HFF-Myc (cell line): Measurements from ENCODE around the gene SPACA5B.
"Not testable (repeated sequence)": the region's sequence is repeated elsewhere in the genome, so short reads cannot be mapped to it uniquely, and the experiment has no call there.

Source experiments
- DNase-seq: peaks from one replicate; pipeline ENCODE4 v3.0.0-alpha.2; 2011; ENCODE audit warnings: low read depth; ENCODE audit errors: extremely low read depth
- H3K4me3 ChIP-seq: replicated peaks from 2 replicates; pipeline ENCODE4 v1.5.1; 2011; ENCODE audit warnings: low read depth, mild to moderate bottlenecking, control low read depth, low read length
- TF ChIP-seq, protein P1 (sequence below): IDR thresholded peaks from 2 replicates; pipeline ENCODE4 v1.5.1; 2012; ENCODE audit warnings: mild to moderate bottlenecking, low read depth, low read length, control low read depth; ENCODE audit errors: missing control alignments

The SPACA5B gene

DNA sequence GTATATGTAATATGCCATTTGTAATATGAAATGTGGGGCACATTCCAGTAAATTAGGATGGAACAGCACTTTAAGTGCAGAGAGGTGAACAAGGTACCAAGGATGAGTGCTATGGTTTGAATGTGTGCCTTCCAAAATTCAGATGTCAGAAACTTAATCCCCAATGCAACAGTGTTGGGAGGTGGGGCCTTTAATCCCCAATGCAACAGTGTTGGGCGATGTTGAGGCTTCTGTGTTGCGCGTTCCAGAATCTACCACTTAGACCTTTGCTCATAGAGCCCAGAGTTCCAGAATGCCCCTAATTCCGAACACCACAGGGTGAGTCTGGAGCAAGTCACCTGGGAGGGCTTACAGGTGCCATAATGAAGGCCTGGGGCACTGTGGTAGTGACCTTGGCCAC is at the start of gene SPACA5B:
SPACA5B (plus strand) TSS at position 301 of the 400 bp plus-strand sequence; CDS start at position 363, 62 bp downstream.
- not testable (repeated sequence) for DNase-seq, H3K4me3 ChIP-seq

DNA sequence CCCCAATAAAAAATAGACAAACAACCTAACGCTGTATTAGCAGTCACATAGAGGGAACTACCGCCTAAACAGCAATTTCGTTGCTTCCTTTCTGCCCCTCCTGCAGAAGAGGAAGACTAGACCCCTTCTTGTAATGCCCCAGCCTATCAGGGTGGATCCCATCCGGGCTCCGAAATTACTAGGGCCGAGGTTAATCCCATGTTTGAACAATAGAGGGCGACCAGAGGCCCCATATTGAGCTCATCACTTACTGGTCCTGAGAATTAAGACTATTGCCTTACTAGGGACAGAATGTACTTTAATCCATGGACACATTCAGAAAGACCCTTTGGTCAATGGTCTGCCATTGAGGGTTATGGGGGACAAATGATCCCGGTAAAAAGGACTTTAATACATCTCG is 47.2 kb upstream of the SPACA5B start:
- TF ChIP-seq, protein P1, sequence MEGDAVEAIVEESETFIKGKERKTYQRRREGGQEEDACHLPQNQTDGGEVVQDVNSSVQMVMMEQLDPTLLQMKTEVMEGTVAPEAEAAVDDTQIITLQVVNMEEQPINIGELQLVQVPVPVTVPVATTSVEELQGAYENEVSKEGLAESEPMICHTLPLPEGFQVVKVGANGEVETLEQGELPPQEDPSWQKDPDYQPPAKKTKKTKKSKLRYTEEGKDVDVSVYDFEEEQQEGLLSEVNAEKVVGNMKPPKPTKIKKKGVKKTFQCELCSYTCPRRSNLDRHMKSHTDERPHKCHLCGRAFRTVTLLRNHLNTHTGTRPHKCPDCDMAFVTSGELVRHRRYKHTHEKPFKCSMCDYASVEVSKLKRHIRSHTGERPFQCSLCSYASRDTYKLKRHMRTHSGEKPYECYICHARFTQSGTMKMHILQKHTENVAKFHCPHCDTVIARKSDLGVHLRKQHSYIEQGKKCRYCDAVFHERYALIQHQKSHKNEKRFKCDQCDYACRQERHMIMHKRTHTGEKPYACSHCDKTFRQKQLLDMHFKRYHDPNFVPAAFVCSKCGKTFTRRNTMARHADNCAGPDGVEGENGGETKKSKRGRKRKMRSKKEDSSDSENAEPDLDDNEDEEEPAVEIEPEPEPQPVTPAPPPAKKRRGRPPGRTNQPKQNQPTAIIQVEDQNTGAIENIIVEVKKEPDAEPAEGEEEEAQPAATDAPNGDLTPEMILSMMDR, result peak; percentile 28
- no peak for DNase-seq
- no peak overlapping the region for H3K4me3 ChIP-seq

DNA sequence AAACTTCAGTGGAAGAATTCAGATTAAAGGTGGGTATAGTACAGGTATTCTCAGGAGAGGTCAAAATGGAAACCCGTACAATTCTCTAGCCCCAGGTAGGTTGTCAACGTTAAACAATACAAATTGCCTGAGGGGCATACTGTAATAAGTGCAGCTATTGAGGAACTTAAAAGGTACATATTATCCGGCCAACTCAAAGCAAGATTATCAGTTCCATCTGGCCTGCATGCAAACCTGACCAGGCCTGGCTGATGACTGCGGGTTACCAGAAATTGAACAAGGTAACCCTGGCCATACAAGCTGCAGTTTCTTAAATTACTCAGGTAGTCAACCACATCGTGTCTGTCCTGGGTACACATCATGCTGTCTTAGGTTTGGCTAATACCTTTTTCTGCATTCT is 46.7 kb upstream of the SPACA5B start:
- TF ChIP-seq, protein P1, result no peak
- no peak for DNase-seq
- H3K4me3 ChIP-seq, result no peak overlapping the region

DNA sequence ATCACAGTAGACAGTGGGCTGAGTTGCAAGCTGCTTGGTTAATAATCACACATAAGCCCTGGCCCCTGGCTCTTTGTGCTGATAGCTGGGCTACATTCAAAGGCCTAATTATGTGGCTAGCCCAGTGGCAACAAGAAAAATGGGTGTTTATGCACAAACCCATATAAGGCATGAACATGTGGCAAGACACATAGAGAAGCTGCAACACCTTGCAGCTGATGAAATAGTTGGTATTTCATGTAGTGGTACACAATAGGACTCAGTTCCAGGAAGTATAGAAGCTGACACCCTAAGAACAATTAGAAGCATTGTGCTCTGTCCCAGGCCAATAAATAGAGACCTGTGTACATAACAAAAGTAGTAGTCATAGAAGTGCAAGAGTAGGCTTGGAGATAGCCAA is 44.3 kb upstream of the SPACA5B start:
- no peak overlapping the region for H3K4me3 ChIP-seq
- TF ChIP-seq, protein P1, result no peak
- no peak for DNase-seq

DNA sequence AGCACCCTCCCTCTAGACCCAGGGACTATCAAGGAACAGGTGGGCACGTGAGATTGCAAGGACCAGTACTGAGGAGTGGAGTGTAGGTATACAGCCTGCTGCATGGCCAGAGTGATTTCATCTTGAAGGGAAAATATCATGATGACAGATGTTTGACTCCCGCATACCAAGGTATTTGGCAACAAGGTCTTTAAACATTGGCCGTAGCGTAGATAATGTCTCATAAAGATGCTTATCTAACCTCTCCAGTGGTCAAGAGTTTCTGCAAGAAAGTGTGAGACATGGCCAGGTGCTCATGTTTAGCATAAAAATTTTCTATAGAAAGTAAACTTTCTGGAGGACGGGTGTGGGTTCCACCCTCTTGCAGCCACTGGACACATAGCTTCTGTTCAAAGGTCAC is 40.3 kb upstream of the SPACA5B start:
- DNase-seq, result no peak
- TF ChIP-seq, protein P1, result no peak

DNA sequence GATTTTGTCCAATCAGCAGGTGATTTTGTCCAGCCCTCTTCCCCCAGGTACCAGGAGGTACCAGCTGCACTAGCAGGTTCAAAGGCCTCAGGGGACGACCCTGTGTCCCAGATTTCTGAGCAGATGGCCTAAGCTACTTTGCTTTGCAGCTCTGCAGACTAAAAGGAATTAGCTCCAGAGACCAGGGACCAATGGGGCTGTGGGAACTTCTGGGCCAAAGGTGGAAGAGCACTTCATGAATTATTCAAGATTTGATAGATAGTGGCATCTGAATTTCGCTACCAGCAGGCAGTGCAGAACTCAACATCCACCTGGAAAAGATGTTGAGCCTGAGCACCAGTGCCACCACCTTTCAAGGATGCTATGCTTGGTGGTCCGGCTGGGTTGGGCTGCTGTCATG is 37.9 kb upstream of the SPACA5B start:
- not testable (repeated sequence) for DNase-seq

More for the DNA sequence above, 40.3 kb upstream of the SPACA5B start:
- H3K4me3 ChIP-seq, result no peak overlapping the region

DNA sequence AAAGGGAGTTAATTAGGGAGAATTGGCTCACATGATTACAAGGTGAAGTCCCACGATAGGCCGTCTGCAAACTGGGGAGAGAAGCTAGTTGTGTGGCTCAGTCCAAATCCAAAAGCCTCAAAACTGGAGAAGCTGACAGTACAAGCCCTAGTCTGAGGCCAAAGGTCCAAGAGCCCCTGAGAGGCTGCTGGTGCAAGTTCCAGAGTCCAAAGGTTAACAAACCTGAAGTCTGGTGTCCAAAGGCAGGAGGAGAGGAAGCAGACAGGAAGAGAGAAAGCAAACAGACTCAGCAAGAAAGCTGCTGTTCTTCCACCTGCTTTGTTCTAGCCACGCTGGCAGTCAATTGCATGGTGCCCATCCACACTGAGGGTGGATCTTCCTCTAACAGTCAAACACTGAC is 29.0 kb upstream of the SPACA5B start:
- H3K4me3 ChIP-seq, result no peak overlapping the region
- TF ChIP-seq, protein P1, result no peak
- no peak for DNase-seq

More for the DNA sequence above, 37.9 kb upstream of the SPACA5B start:
- not testable (repeated sequence) for H3K4me3 ChIP-seq

DNA sequence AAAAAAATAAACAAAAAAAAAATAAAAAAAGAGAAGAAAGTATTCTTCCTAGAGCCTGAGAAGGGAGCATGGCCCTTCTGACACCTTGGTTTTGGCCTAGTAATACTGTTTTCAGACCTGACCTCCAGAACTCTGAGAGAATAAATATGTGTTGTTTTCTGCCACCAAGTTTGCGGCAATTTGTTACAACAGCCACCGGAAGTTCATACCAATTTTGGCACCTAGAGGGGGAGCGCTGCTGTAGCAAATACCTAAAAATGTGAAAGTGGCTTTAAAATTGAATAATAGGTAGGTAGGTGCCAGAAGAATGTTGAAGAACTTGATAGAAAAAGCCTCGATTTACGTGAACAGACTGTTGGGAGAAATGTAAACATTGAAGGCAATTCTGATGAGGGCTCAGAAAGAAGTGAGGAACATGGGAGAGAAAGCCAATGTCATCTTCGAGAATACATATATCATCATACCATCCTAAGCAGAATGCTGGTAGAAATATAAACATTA is 27.5 kb upstream of the SPACA5B start:
- TF ChIP-seq, protein P1, result no peak
- H3K4me3 ChIP-seq, result no peak overlapping the region
- no peak for DNase-seq
